HepG2 (cell line): ENCODE data around the gene KLKB1. TPM values are rescaled to one million over a fixed set of nuclear protein-coding genes. Genes with fewer than 3 reads are reported as not detected.
A peak's percentile ranks its signal among the peaks of the same experiment; 100 is the strongest.

Source experiments
- ARID5B ChIP-seq: IDR thresholded peaks from 2 replicates; pipeline ENCODE4 v1.4.0; 2020; ENCODE audit warnings: mild to moderate bottlenecking, missing genetic modification reagents
- ATF3 ChIP-seq: sonication (generic); formaldehyde crosslinking; IDR thresholded peaks from 2 replicates; pipeline ENCODE4 v1.4.0; 2020; ENCODE audit warnings: missing genetic modification reagents
- GABPB1 ChIP-seq: IDR thresholded peaks from 2 replicates; pipeline ENCODE4 v1.6.1; 2016; ENCODE audit warnings: mild to moderate bottlenecking, missing genetic modification reagents, moderate library complexity, missing compliant biosample characterization
- KAT7 ChIP-seq: IDR thresholded peaks from 2 replicates; pipeline ENCODE4 v1.6.1; 2018; ENCODE audit warnings: borderline replicate concordance, missing compliant biosample characterization
- MATR3 ChIP-seq: sonication (generic); formaldehyde crosslinking; IDR thresholded peaks from 2 replicates; pipeline ENCODE4 v1.4.0; 2020; ENCODE audit warnings: missing genetic modification reagents
- MLLT10 ChIP-seq: sonication (generic); formaldehyde crosslinking; IDR thresholded peaks from 2 replicates; pipeline ENCODE4 v1.4.0; 2020; ENCODE audit warnings: missing genetic modification reagents
- MXI1 ChIP-seq: IDR thresholded peaks from 3 replicates; pipeline ENCODE4 v1.6.1; 2012; ENCODE audit warnings: low read depth, low read length, inconsistent platforms, borderline replicate concordance
- NCOA1 ChIP-seq: sonication (generic); formaldehyde crosslinking; IDR thresholded peaks from 2 replicates; pipeline ENCODE4 v1.9.0; 2021; ENCODE audit warnings: missing genetic modification reagents
- NR2C2 ChIP-seq: sonication (generic); formaldehyde crosslinking; IDR thresholded peaks from 2 replicates; pipeline ENCODE4 v1.4.0; 2020; ENCODE audit warnings: missing genetic modification reagents, mild to moderate bottlenecking, moderate library complexity, borderline replicate concordance
- PHF8 ChIP-seq: sonication (generic); formaldehyde crosslinking; IDR thresholded peaks from 2 replicates; pipeline ENCODE4 v1.5.0; 2020; ENCODE audit warnings: missing genetic modification reagents
- RAD21 ChIP-seq: fragments of 450-650 bp; formaldehyde crosslinking; IDR thresholded peaks from 2 replicates; pipeline ENCODE4 v1.5.0; 2020; ENCODE audit warnings: mild to moderate bottlenecking
- RBAK ChIP-seq: sonication (generic); formaldehyde crosslinking; IDR thresholded peaks from 2 replicates; pipeline ENCODE4 v1.5.1; 2020; ENCODE audit warnings: mild to moderate bottlenecking, missing genetic modification reagents
- TSC22D2 ChIP-seq: sonication (generic); formaldehyde crosslinking; IDR thresholded peaks from 2 replicates; pipeline ENCODE4 v1.5.1; 2020; ENCODE audit warnings: missing genetic modification reagents, mild to moderate bottlenecking, borderline replicate concordance
- ZNF136 ChIP-seq: sonication (generic); formaldehyde crosslinking; IDR thresholded peaks from 2 replicates; pipeline ENCODE4 v1.8.1; 2022; ENCODE audit warnings: low read depth, mild to moderate bottlenecking, moderate library complexity, missing genetic modification reagents
- ZNF329 ChIP-seq: sonication (generic); formaldehyde crosslinking; IDR thresholded peaks from 2 replicates; pipeline ENCODE4 v1.9.0; 2021; ENCODE audit warnings: low read depth, mild to moderate bottlenecking, missing genetic modification reagents
- ZNF512B ChIP-seq: sonication (generic); formaldehyde crosslinking; IDR thresholded peaks from 2 replicates; pipeline ENCODE4 v1.5.1; 2020; ENCODE audit warnings: missing genetic modification reagents, mild to moderate bottlenecking, borderline replicate concordance
- ZNF766 ChIP-seq: sonication (generic); formaldehyde crosslinking; IDR thresholded peaks from 2 replicates; pipeline ENCODE4 v1.5.0; 2020; ENCODE audit warnings: missing genetic modification reagents, borderline replicate concordance
- polyA plus RNA-seq, 8 experiments: library from polyadenylated mRNA; depleted of rRNA in 3 of 8; stranded (reverse) in 7 of 8; unstranded in 1 of 8; fragments of >200 nt; fragmentation: Illumina TruSeq in 4 of 8; extraction: Trizol in 4 of 8; gene quantifications; 2 replicates each; pipeline versions ENCODE4 v1.2.1 to v1.2.3, GENCODE V29; 2011 to 2016; ENCODE audit warnings: low read depth in 4 of 8, missing spikeins in 1 of 8, mixed read lengths in 1 of 8; ENCODE audit not compliant: insufficient read depth in 1 of 8
- total RNA-seq, 5 experiments: library from RNA; depleted of rRNA; stranded (reverse); fragments of >200 nt; fragmentation: Illumina TruSeq; extraction: Trizol; gene quantifications; 2 replicates each; pipeline ENCODE4 v1.2.3, GENCODE V29; 2016; ENCODE audit warnings: low read depth in 1 of 5

KLKB1 gene
- total and polyA plus RNA-seq, 2 of the 13 experiments (the other 11 are each of a cell fraction or from before 2014, with no cell fraction given), result 0.26 to 0.49 TPM

- TF ChIP-seq PHF8 (CRISPR knock-in tag) (peak; percentile 9; the same call in 1 of the 2 replicates), ZNF766 (CRISPR knock-in tag) (peak; percentile 72; the same call in 1 of the 2 replicates), NR2C2 (CRISPR knock-in tag) (peak; percentile 55; the same call in 1 of the 2 replicates), RBAK (no peak), NCOA1 (CRISPR knock-in tag) (peak; percentile 92), ARID5B (CRISPR knock-in tag) (peak; percentile 84), GABPB1 (peak; percentile 60), ZNF329 (CRISPR knock-in tag) (0 out of 2 replicates have a peak, but pooled peaks have one; percentile 61), KAT7 (CRISPR knock-in tag) (peak; percentile 54; the same call in 1 of the 2 replicates), TSC22D2 (CRISPR knock-in tag) (peak; percentile 81; the same call in 1 of the 2 replicates), RAD21 (peak; percentile 49), MLLT10 (CRISPR knock-in tag) (no peak), MATR3 (no peak), ATF3 (no peak), ZNF512B (CRISPR knock-in tag) (no peak), MXI1 (peak; percentile 88; the same call in 2 of the 3 replicates), ZNF136 (CRISPR knock-in tag) (peak; percentile 70; the same call in 1 of the 2 replicates)
These were observed 33.5 kb downstream of the KLKB1 start (continued) for GRCh38 chr4:186260504-186261448.
